HepG2 (cell line): ENCODE measurements around the gene SLC13A3. TPM values are rescaled to one million over a fixed set of nuclear protein-coding genes. Genes with fewer than 3 reads are reported as not detected.
A peak's percentile ranks its signal among the peaks of the same experiment; 100 is the strongest.

Experiments
- BRF2 ChIP-seq: sonication (generic); formaldehyde crosslinking; IDR thresholded peaks from 2 replicates; pipeline ENCODE4 v1.8.1; 2022; ENCODE audit warnings: mild to moderate bottlenecking, missing genetic modification reagents
- HOXD1 ChIP-seq: sonication (generic); formaldehyde crosslinking; IDR thresholded peaks from 2 replicates; pipeline ENCODE4 v1.5.0; 2020; ENCODE audit warnings: missing genetic modification reagents
- KAT2B ChIP-seq: fragments of 150-350 bp; IDR thresholded peaks from 2 replicates; pipeline ENCODE4 v1.6.1; 2014; ENCODE audit warnings: low read depth, low read length, borderline replicate concordance
- KDM1A ChIP-seq: IDR thresholded peaks from 2 replicates; pipeline ENCODE4 v1.6.1; 2016; ENCODE audit warnings: missing compliant biosample characterization
- MLXIP ChIP-seq: sonication (generic); formaldehyde crosslinking; IDR thresholded peaks from 2 replicates; pipeline ENCODE4 v1.9.0; 2021; ENCODE audit warnings: missing genetic modification reagents, borderline replicate concordance
- POLR2AphosphoS2 ChIP-seq: IDR thresholded peaks from 2 replicates; pipeline ENCODE4 v1.6.1; 2011; ENCODE audit warnings: low read depth, low read length, improper control_type of control experiment
- SNAPC5 ChIP-seq: sonication (generic); formaldehyde crosslinking; IDR thresholded peaks from 2 replicates; pipeline ENCODE4 v1.8.1; 2023; ENCODE audit warnings: mild to moderate bottlenecking, missing genetic modification reagents, borderline replicate concordance
- TSC22D2 ChIP-seq: sonication (generic); formaldehyde crosslinking; IDR thresholded peaks from 2 replicates; pipeline ENCODE4 v1.5.1; 2020; ENCODE audit warnings: missing genetic modification reagents, mild to moderate bottlenecking, borderline replicate concordance
- XRCC5 ChIP-seq: fragments of 200-400 bp; formaldehyde crosslinking; optimal IDR thresholded peaks from 2 replicates; pipeline ENCODE3; 2017; ENCODE audit warnings: mild to moderate bottlenecking, low read length
- ZC3H13 ChIP-seq: sonication (generic); formaldehyde crosslinking; IDR thresholded peaks from 2 replicates; pipeline ENCODE4 v1.8.1; 2023; ENCODE audit warnings: mild to moderate bottlenecking, missing genetic modification reagents, moderate library complexity
- ZKSCAN1 ChIP-seq: fragments of 150-350 bp; IDR thresholded peaks from 2 replicates; pipeline ENCODE4 v1.6.1; 2014; ENCODE audit warnings: low read length
- ZNF543 ChIP-seq: sonication (generic); formaldehyde crosslinking; IDR thresholded peaks from 2 replicates; pipeline ENCODE4 v1.4.0; 2020; ENCODE audit warnings: mild to moderate bottlenecking, missing genetic modification reagents
- ZNF549 ChIP-seq: sonication (generic); formaldehyde crosslinking; IDR thresholded peaks from 2 replicates; pipeline ENCODE4 v1.5.0; 2020; ENCODE audit warnings: missing genetic modification reagents
- ZNF670 ChIP-seq: sonication (generic); formaldehyde crosslinking; IDR thresholded peaks from 2 replicates; pipeline ENCODE4 v1.8.0; 2022; ENCODE audit warnings: mild to moderate bottlenecking, missing genetic modification reagents, borderline replicate concordance
- ZNF737 ChIP-seq: sonication (generic); formaldehyde crosslinking; IDR thresholded peaks from 2 replicates; pipeline ENCODE4 v1.5.0; 2020; ENCODE audit warnings: missing genetic modification reagents, mild to moderate bottlenecking, borderline replicate concordance
- ZNF788 ChIP-seq: sonication (generic); formaldehyde crosslinking; IDR thresholded peaks from 2 replicates; pipeline ENCODE4 v1.5.0; 2020; ENCODE audit warnings: mild to moderate bottlenecking, missing genetic modification reagents, borderline replicate concordance
- ZSCAN22 ChIP-seq: sonication (generic); formaldehyde crosslinking; IDR thresholded peaks from 2 replicates; pipeline ENCODE4 v1.4.0; 2020; ENCODE audit warnings: mild to moderate bottlenecking, missing genetic modification reagents
- polyA plus RNA-seq, 8 experiments: library from polyadenylated mRNA; depleted of rRNA in 3 of 8; stranded (reverse) in 7 of 8; unstranded in 1 of 8; fragments of >200 nt; fragmentation: Illumina TruSeq in 4 of 8; extraction: Trizol in 4 of 8; gene quantifications; 2 replicates each; pipeline versions ENCODE4 v1.2.1 to v1.2.3, GENCODE V29; 2011 to 2016; ENCODE audit warnings: low read depth in 4 of 8, missing spikeins in 1 of 8, mixed read lengths in 1 of 8; ENCODE audit not compliant: insufficient read depth in 1 of 8
- total RNA-seq, 5 experiments: library from RNA; depleted of rRNA; stranded (reverse); fragments of >200 nt; fragmentation: Illumina TruSeq; extraction: Trizol; gene quantifications; 2 replicates each; pipeline ENCODE4 v1.2.3, GENCODE V29; 2016; ENCODE audit warnings: low read depth in 1 of 5
- TF ChIP-seq, protein P1 (sequence below): sonication (generic); formaldehyde crosslinking; IDR thresholded peaks from 2 replicates; pipeline ENCODE4 v1.4.0; 2020; ENCODE audit warnings: mild to moderate bottlenecking, missing genetic modification reagents, borderline replicate concordance
- TF ChIP-seq, protein P2 (sequence below): IDR thresholded peaks from 2 replicates; pipeline ENCODE4 v1.6.1; 2018; ENCODE audit warnings: missing genetic modification reagents, mild to moderate bottlenecking, missing compliant biosample characterization

The SLC13A3 gene
- total and polyA plus RNA-seq, 2 of the 13 experiments (the other 11 are each of a cell fraction or from before 2014, with no cell fraction given) = 66.5 to 76.0 TPM

- peak; percentile 33; the same call in 1 of the 2 replicates for TF ChIP-seq MLXIP (CRISPR knock-in tag)
- peak; percentile 56; the same call in 1 of the 2 replicates for TF ChIP-seq TSC22D2 (CRISPR knock-in tag)
- TF ChIP-seq ZC3H13 = peak; percentile 82; the same call in 1 of the 2 replicates
- TF ChIP-seq, protein P1, sequence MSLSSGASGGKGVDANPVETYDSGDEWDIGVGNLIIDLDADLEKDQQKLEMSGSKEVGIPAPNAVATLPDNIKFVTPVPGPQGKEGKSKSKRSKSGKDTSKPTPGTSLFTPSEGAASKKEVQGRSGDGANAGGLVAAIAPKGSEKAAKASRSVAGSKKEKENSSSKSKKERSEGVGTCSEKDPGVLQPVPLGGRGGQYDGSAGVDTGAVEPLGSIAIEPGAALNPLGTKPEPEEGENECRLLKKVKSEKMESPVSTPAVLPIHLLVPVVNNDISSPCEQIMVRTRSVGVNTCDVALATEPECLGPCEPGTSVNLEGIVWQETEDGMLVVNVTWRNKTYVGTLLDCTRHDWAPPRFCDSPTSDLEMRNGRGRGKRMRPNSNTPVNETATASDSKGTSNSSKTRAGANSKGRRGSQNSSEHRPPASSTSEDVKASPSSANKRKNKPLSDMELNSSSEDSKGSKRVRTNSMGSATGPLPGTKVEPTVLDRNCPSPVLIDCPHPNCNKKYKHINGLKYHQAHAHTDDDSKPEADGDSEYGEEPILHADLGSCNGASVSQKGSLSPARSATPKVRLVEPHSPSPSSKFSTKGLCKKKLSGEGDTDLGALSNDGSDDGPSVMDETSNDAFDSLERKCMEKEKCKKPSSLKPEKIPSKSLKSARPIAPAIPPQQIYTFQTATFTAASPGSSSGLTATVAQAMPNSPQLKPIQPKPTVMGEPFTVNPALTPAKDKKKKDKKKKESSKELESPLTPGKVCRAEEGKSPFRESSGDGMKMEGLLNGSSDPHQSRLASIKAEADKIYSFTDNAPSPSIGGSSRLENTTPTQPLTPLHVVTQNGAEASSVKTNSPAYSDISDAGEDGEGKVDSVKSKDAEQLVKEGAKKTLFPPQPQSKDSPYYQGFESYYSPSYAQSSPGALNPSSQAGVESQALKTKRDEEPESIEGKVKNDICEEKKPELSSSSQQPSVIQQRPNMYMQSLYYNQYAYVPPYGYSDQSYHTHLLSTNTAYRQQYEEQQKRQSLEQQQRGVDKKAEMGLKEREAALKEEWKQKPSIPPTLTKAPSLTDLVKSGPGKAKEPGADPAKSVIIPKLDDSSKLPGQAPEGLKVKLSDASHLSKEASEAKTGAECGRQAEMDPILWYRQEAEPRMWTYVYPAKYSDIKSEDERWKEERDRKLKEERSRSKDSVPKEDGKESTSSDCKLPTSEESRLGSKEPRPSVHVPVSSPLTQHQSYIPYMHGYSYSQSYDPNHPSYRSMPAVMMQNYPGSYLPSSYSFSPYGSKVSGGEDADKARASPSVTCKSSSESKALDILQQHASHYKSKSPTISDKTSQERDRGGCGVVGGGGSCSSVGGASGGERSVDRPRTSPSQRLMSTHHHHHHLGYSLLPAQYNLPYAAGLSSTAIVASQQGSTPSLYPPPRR (CRISPR knock-in tag) = no peak; the same call in 1 of the 2 replicates
- peak; percentile 25; the same call in 1 of the 2 replicates for TF ChIP-seq KDM1A (CRISPR knock-in tag)
- peak; percentile 76; the same call in 1 of the 2 replicates for TF ChIP-seq SNAPC5 (CRISPR knock-in tag)
- TF ChIP-seq KAT2B = no peak
- TF ChIP-seq HOXD1 (CRISPR knock-in tag) = no peak; the same call in none of the 2 replicates
- peak; percentile 92 for TF ChIP-seq XRCC5
- TF ChIP-seq ZKSCAN1 = no peak
- TF ChIP-seq ZNF788 (CRISPR knock-in tag) = no peak; the same call in 1 of the 2 replicates
- TF ChIP-seq ZNF737 = peak; percentile 86; the same call in 1 of the 2 replicates
- no peak for TF ChIP-seq POLR2AphosphoS2
- TF ChIP-seq, protein P2, sequence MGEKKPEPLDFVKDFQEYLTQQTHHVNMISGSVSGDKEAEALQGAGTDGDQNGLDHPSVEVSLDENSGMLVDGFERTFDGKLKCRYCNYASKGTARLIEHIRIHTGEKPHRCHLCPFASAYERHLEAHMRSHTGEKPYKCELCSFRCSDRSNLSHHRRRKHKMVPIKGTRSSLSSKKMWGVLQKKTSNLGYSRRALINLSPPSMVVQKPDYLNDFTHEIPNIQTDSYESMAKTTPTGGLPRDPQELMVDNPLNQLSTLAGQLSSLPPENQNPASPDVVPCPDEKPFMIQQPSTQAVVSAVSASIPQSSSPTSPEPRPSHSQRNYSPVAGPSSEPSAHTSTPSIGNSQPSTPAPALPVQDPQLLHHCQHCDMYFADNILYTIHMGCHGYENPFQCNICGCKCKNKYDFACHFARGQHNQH (CRISPR knock-in tag) = peak; percentile 71
- TF ChIP-seq ZSCAN22 = no peak
- 0 out of 2 replicates have a peak, but pooled peaks have one; percentile 23 for TF ChIP-seq BRF2 (CRISPR knock-in tag)
- peak; percentile 98 for TF ChIP-seq ZNF543
- peak; percentile 73; the same call in 1 of the 2 replicates for TF ChIP-seq ZNF670 (CRISPR knock-in tag)
- 0 out of 2 replicates have a peak, but pooled peaks have one; percentile 58 for TF ChIP-seq ZNF549 (CRISPR knock-in tag)
Measured at GRCh38 chr20:46689082-46689753, 38.0 kb upstream of the SLC13A3 start, which contains the start of gene TP53RK (continued).
